HG02840 (cell line): Measurements from ENCODE around the gene INTS2.
"Not testable (repeated sequence)": the region's sequence is repeated elsewhere in the genome, so short reads cannot be mapped to it uniquely, and the experiment has no call there.

Experiments
- ATAC-seq: cut with Tn5 transposase; IDR thresholded peaks from one replicate; pipeline ENCODE4 v1.9.1; 2021; ENCODE audit warnings: mild to moderate bottlenecking, moderate library complexity, moderate number of reproducible peaks; ENCODE audit not compliant: unreplicated experiment, low FRiP score

The INTS2 gene

DNA sequence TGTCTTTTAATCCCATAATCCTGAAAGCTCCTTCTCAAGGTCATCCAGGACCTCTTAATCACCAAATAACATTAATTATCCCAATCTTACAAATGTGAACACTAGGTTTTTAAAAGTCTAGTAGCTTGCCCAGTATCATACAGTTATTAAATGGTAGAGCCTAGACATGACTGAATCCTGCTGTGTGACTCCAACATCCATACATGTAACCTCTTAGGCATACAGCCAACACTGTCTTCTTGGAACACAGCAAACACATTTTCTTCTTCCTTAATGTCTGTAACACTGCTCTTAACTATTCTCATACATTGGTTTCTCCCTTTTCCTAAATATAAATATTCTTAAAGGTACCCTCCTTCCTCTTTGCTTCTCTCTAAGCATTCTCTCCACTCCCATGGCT, 78.1 kb downstream of the INTS2 start:
- ATAC-seq, result no peak

DNA sequence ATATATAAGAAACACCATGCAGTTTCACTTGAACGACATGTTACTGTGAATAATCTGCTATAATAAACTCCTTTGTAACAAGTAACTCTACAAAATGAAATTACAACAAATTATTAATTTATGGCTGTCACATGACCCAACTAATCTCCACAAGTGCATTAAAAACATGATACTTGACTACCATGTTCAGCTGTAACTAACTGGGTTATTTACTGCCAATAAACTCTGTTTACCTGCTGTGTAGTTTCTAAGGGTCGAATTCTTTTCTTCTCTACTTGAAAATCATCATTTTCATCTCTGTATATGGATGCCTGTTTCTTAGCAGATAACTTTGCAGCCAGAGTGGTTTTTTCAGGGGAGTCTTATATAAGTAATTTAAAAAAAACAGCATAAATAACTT, 78.9 kb downstream of the INTS2 start:
- no peak for ATAC-seq

DNA sequence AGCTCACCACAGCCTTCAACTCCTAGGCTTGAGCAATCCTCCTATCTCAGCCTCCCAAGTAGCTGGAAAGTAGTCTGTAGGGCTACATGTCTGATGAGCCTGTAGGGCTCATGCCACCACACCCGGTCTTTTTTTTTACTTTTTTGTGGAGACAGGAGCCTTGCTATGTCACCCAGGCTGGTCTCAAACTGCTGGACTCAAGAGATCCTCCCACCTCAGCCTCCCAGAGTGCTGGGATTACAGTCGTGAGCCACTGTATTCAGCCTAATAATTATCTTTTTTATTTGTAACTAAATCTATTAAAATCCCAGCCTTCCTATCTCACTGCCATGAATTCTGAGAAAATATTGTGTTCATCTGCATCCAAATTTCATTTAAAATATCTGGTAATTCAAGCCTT, 79.5 kb downstream of the INTS2 start:
- ATAC-seq, result no peak

DNA sequence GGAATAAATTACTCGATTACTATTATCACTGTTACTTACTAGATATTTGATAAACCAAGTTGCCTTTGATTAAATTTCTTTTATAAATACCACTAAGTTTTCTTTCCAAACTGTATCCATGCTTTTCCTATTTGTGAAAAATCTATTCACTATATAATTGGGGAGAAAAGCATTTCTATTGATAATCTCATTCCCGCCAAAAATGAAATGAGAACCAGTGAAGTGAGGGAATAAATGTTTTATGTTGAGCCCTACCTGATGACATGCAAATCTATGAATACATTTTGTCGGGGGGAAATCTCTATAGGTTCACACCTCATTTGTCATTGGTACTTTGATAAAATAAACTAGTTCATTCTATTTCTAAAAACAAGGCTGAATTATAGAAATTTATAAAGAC, 80.1 kb downstream of the INTS2 start:
- no peak for ATAC-seq

DNA sequence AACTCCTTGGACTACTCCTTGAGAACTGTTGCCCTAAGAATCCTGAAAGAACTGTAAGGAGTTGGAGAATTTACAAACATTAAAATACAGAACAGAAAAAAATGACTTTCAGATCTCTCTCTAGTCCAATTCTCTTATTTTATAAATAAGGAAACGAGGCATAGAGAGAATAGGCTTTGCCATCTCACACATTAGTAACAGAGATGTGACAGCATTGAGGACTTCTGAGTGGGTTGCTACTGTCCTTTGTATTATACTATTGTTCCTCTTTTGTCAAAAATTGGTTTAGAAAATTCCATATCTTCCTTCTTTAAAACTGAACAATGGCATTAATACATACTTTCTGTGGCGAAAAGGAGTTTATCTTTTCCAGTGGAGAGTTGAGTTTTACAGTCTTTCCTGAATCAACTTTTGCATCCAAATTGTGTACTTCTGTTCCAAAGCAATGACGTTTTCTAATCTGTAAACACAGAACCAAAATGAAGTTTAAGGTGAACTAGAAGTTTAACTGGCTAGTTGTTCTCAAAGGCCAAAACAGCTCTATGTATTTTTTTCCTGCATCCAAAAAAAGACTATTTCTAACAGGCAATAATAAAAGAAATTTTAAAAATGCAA, 80.9 kb downstream of the INTS2 start:
- ATAC-seq, result no peak

DNA sequence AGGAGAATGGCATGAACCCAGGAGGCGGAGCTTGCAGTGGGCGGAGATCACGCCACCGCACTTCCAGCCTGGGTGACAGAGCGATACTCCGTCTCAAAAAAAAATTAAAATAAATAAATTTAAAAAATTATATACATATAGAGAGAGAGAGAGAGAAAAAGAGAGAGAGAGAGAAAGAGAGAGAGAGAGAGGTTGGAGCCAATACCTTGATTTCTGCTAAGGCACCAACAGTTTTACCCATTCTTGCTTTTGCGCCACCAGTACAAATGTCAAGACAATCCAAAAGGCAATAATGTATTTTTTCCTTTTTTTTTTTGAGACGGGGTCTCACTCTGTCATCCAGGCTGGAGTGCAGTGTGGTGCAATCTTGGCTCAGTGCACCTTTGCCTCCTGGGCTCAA, 81.7 kb downstream of the INTS2 start:
- no peak for ATAC-seq

DNA sequence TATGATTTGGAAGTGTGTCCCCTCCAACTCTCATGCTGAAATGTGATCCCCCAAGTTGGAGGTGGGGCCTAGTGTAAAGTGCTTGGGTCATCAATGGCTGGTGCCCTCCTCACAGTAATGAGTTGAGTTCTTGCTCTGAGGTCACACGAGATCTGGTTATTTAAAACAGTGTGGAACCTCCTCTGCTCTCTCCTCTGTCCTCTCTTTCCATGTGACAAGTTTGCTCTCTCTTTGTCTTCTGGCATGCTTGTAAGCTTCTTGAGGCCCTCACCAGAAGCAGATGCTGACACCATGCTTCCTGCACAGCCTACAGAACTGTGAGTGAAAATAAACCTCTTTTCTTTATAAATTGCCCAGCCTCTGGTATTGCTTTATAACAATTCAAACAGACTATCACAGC, 84.3 kb downstream of the INTS2 start:
- no peak for ATAC-seq

DNA sequence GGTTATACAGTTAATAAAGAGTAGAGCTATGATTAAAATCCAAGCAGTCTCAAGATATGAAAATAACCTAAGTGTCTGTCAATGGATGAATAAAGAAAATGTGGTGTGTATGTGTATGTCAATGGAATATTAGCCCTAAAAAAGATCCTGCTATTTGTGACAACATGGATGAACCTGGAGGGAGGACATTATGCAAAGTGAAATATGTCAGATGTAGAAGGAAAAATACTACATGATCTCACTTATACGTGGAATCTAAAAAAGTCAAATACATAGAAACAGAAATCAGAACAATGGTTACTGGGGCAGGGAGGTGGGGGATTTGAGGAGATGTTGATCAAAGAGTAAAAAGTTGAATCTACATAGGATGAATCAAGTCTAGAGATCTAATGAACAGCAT, 84.9 kb downstream of the INTS2 start:
- ATAC-seq, result no peak

DNA sequence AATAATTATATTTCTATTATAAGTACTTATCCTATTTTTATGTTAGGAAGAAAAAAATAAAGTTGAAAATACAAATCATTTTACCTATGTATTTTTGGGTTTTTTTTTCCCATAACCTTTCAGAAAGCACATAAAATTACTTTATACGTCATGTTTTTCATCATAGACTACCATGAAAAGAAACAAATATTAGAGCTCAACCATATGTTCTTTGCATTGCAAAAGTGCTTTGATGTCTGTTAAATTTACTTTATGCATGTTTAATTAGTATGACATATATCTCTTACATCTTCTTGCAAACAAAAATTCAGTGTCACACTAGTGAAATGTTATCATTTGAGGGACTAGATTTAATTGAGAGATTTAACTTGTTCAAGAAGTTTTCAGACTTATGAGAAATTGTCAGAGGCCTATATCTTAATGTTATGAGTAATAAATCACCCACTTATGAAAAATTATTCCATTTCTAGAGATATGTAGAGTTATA, 88.4 kb downstream of the INTS2 start:
- ATAC-seq, result no peak

DNA sequence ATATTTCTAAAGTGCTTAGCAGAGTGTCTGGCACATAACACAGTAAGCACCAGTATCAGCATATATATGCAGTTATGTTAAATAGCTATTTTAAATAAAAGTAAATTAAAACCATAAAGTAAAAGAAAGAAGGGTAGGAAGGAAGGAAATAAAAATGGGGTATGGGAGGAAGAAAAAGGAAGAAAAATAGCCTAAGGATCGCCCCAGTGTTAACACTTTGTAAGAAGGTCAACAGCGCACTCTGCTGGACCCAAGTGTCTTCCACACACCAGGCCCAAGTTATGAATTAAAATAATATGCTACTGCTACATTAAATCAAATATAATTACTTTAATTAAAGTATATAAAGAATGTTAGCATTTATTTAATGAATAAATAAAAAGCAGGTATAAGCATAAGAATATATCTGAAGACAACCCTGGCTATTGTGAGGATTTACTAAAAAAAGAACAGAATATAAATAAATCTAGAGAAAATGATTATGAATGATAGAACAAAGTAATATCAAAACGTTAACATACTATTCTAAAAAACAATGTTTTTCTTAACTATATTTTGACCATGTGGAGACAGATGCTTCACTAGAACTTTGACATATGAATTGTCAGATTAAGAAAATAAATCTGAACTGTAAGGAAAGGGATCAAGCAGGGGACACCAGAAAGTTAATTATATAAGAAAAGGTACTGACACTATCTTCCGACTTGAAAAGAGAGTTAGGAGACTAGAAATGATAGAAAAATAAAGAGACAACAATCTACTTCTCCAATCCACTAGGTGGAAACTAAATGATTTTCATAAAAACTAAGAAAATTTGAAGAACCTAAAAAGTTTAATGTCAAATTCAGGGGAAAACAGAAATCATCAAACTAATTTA, 90.4 kb downstream of the INTS2 start:
- no peak for ATAC-seq

DNA sequence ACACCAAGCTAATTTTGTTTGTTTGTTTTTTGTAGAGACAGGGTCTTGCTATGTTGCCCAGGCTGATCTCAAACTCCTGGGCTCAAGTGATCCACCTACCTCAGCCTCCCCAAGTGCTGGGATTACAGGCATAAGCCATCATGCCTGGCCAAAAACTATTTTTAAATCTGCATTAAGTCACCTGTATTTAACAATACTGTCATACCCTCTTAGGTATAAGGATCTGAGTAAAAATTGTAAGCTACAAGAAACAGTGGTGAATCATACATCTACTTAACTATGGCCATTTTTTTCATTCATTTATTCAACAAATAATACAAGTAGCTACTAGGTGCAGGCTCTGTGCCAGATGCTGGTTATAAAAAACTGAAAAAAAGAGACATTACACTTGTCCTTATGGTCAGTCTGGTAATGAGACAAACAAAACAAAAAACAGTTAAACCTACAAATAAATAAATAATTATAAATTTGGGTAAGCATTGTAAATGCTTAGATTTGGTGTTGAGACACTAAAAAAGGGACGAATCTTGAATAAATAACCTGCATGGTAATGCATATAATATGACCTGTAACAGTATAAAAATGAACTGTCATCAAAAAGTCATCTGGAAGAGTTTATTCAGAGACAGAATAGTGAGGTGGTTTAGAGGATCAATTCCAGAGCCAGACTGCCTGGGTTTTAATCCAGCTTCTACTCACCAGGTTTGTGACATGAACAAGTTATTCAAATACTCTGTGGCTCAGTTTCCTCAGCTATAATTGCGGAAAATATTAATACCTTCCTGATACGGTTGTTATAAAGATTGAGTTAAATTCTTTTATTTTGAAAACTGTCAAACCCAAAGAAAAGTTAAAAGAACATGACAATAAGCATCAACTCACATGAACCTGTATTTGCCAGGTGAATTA, 91.3 kb downstream of the INTS2 start:
- no peak for ATAC-seq

DNA sequence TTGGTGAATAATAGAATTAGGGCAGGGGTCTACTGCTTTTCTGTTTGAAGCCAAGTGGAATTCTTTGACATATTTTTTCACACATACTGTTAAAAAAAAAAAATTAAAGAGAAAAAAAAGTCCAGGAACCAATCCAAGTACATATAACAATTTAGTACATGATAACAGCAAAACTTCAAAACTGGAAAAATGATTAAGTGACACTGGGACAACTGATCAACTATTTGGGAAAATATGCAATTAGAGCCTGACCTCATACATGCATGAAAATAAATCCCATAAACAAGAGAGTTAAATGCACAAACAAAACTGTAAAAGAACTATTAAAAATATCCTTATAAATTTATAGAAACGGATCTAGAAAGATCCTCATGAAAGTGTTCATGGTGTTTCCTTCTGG, 92.2 kb downstream of the INTS2 start:
- no peak for ATAC-seq

DNA sequence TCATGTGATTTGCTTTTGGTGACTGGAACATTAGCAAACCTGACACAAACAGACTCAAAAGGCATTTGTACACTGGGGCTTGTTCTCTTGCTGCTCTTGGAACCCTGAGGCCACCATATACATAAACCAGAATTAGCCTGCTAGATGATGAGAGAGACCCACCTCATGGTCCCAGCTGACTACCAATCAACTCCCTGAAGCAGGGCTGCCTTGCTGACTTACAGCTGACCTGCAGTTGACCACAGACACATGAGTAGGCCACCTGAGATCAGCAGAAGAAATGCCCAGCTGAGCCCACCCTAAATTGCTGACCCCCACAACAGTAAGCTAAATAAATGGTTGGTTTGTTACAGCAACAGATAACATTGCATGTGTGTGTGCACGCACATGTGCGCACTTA, 93.2 kb downstream of the INTS2 start:
- no peak for ATAC-seq

DNA sequence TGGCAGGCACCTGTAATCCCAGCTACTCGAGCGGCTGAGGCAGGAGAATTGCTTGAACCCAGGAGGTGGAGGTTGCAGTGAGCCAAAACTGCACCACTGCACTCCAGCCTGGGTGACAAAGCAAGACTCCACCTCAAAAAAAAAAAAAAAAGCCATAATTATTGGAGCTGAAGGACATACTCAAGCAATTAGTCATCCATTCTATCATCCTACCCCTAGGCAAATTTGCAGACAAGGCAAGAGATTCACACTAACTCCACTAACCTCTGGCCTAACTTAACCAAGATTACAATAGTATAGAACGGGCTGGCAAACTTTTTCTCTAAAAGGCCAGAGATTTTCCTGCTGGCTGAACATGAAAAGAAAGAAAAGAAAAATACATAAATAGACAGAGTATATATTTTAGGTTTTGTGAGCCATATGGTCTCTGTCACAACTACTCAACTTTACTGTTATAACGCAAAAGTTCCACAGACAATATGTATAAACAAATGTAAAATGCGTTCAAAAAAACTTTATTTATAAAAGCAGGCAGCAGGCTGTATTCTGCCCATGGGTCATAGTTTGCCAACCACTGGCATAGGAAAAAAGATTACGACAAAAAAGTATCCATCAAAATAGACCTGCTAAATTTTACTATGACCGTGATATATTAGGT, 94.1 kb downstream of the INTS2 start:
- no peak for ATAC-seq

DNA sequence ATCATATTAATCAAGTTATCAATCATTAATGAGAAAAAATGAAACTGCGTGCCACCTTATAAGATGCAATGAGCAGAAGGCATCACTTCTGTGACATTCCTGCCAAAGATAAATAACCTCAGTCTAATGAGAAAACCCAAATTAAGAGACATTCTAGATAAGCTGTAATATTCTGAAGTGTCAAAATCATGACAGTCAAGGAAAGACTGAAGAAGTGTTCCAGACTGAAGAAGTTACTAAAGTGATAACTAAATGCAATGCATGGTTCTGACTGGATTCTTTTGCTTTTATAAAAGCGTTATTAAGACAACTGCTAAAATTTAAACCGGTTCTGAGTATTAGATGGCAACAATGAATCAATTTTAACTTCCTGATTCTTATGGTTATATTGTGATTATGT, 95.3 kb downstream of the INTS2 start:
- ATAC-seq, result no peak

DNA sequence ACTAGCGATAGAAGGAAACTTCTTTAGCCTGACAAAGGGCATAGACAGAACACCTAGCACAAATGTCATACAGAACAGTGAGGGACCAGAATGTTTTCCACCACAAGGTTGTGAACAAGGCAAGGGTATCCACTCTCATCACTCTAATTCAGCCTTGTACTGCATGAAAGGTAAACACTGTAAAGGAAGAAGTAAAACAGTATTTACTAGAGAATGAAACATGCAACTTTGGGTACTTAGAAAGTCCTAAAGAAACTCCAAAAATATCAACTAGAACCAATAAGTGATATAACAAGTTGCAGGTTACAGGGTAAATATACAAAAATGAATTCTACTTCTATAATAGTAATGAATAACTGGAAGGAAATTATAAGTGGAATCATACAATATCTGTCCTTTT, 96.7 kb downstream of the INTS2 start:
- ATAC-seq, result no peak

DNA sequence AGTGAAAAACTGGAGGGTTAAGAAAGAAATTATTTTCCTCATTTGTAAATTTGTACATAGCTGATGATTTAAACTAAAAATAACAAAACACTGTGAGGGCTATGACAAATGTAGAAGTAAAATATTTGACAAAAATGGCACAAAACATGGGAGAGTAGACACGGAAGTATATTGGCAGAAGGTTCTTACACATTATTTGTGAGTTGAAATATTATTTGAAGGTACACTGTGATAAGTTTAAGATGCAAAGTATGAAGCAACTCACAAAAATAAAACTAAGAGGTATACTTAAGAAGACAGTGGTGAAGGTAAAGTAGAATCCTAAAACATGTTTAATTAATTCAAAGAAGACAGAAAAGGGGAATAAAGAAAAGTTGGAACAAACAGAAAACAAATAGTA, 99.1 kb downstream of the INTS2 start:
- ATAC-seq, result no peak

DNA sequence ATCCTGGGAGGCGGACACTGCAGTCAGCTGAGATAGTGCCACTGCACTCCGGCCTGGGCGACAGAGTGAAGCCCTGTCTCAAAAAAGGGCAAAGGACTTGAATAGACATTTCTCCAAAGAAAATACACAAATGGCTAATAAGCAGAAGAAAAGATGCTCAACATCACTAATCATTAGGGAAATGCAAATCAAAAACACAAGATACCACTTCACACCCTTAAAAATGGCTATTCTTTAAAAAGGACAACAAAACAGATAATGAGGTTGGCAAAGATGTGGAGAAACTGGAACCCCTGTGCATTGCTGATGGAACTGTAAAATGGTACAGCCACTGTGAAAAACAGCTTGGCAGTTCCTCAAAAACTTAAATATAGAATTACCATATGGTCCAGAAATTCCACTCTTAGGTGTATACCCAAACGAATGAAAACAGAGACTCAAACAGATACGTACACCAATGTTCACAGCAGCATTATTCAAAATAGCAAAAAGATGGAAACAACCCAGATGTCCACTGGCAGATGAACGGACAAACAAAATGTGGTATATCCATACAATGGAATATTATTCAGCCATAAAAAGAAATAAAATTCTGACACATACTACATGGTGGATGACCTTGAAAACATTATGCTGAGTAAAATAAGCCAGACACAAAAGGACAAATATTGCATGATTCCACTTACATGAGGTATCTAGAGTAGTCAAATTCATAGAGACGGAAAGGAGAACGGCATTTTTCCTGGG, 100.0 kb downstream of the INTS2 start:
- ATAC-seq, result no peak

DNA sequence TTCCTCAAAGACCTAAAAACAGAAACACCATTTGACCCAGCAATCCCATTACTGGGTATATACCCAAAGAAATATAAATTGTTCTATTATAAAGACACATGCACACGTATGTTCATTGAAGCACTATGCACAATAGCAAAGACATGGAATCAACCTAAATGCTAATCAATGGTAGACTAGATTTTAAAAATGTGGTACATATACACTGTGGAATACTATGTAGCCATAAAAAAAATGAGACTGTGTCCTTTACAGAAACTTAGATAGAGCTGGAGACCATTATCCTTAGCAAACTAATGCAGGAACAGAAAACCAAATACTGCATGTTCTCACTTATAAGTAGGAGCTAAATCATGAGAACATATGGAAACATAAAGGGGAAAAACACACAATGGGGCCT, 100.9 kb downstream of the INTS2 start:
- ATAC-seq, result not testable (repeated sequence)

DNA sequence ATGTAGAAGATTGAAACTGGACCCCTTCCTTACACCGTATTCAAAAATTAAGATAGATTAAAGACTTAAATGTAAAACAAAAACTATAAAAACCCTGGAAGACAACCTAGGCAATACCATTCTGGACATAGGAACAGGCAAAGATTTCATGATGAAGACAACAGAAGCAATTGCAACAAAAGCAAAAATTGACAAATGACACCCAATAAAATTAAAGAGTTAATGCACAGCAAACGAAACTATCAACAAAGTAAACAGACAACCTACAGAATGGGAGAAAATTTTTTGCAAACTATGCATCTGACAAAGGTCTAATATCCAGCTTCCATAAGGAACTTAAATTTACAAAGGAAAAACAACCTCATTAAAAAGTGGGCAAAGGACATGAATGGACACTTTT, 101.6 kb downstream of the INTS2 start:
- not testable (repeated sequence) for ATAC-seq
